WTC11 (cell line): ENCODE data around the gene AGBL5. TPM values are rescaled to one million over a fixed set of nuclear protein-coding genes. Genes with fewer than 3 reads are reported as not detected.

ENCODE experiments used
- ATAC-seq: fragments of 200-7000 bp; cut with Tn5 transposase; 2 replicates; pipeline ENCODE4 v1.10.0; 2021; ENCODE audit warnings: mild to moderate bottlenecking, moderate library complexity
- CTCF ChIA-PET: fragments of 300-600 bp; sonication (Branson Sonifier 250); formaldehyde crosslinking; loops from one replicate; lab custom pipeline; 2021; ENCODE audit warnings: antibody characterized with exemption; lab: Charles Lee
- POLR2A ChIA-PET: fragments of 350-600 bp; sonication (Branson Sonifier 250); formaldehyde crosslinking; loops from one replicate; lab custom pipeline; 2021; ENCODE audit warnings: antibody characterized with exemption; lab: Charles Lee
- DNase-seq: peaks from one replicate; pipeline ENCODE4 v3.0.0; 2021; ENCODE audit warnings: low spot score
- H3K27ac Mint-ChIP-seq: 2 replicates; pipeline ENCODE4 v1.8.0; 2021; ENCODE audit warnings: mixed read lengths
- H3K27me3 Mint-ChIP-seq: 2 replicates; pipeline ENCODE4 v1.8.0; 2021; ENCODE audit warnings: low read depth, mild to moderate bottlenecking, moderate library complexity, mixed read lengths
- H3K36me3 Mint-ChIP-seq: 2 replicates; pipeline ENCODE4 v1.8.0; 2021; ENCODE audit warnings: mixed read lengths
- H3K4me1 Mint-ChIP-seq: 2 replicates; pipeline ENCODE4 v1.8.0; 2022; ENCODE audit warnings: mixed read lengths
- H3K4me3 Mint-ChIP-seq: 2 replicates; pipeline ENCODE4 v1.8.0; 2021; ENCODE audit warnings: mild to moderate bottlenecking, moderate library complexity, mixed read lengths
- H3K9me3 Mint-ChIP-seq: 2 replicates; pipeline ENCODE4 v1.8.0; 2021; ENCODE audit warnings: mixed read lengths
- ATF1 ChIP-seq: sonication (generic); formaldehyde crosslinking; IDR thresholded peaks from 2 replicates; pipeline ENCODE4 v1.8.1; 2023; ENCODE audit warnings: mild to moderate bottlenecking, moderate library complexity, missing genetic modification reagents
- CREM ChIP-seq: sonication (generic); formaldehyde crosslinking; IDR thresholded peaks from 2 replicates; pipeline ENCODE4 v1.8.1; 2022; ENCODE audit warnings: mild to moderate bottlenecking, missing genetic modification reagents, moderate library complexity
- CTCF ChIP-seq: fragments of 200-600 bp; IDR thresholded peaks from 2 replicates; pipeline ENCODE4 v1.8.0; 2022; ENCODE audit warnings: antibody characterized with exemption
- E2F4 ChIP-seq: sonication (generic); formaldehyde crosslinking; IDR thresholded peaks from 2 replicates; pipeline ENCODE4 v1.8.1; 2022; ENCODE audit warnings: low read depth, mild to moderate bottlenecking, moderate library complexity, missing genetic modification reagents, borderline replicate concordance
- EMX1 ChIP-seq: fragments of 250-450 bp; sonication (Bioruptor Pico); IDR thresholded peaks from 2 replicates; pipeline ENCODE4 v1.8.0; 2021; ENCODE audit warnings: mild to moderate bottlenecking
- FOXK1 ChIP-seq: sonication (generic); formaldehyde crosslinking; IDR thresholded peaks from 2 replicates; pipeline ENCODE4 v1.8.0; 2022; ENCODE audit warnings: mild to moderate bottlenecking, moderate library complexity, missing genetic modification reagents
- GTF2I ChIP-seq: fragments of 250-450 bp; sonication (Bioruptor Pico); conservative IDR thresholded peaks from 2 replicates; pipeline ENCODE4 v1.4.0; 2021; ENCODE audit warnings: mild to moderate bottlenecking
- IRF1 ChIP-seq: sonication (generic); formaldehyde crosslinking; IDR thresholded peaks from 2 replicates; pipeline ENCODE4 v1.8.0; 2023; ENCODE audit warnings: missing genetic modification reagents
- IRF2 ChIP-seq: sonication (generic); formaldehyde crosslinking; IDR thresholded peaks from 2 replicates; pipeline ENCODE4 v1.8.0; 2022; ENCODE audit warnings: low read depth, missing genetic modification reagents, borderline replicate concordance
- JAZF1 ChIP-seq: fragments of 250-450 bp; sonication (Bioruptor Pico); IDR thresholded peaks from 2 replicates; pipeline ENCODE4 v1.9.0; 2021; ENCODE audit warnings: moderate library complexity, mild to moderate bottlenecking, inconsistent platforms
- MYBL2 ChIP-seq: sonication (generic); formaldehyde crosslinking; IDR thresholded peaks from 2 replicates; pipeline ENCODE4 v1.8.1; 2023; ENCODE audit warnings: mild to moderate bottlenecking, moderate library complexity, missing genetic modification reagents
- NR2C2 ChIP-seq: sonication (generic); formaldehyde crosslinking; IDR thresholded peaks from 2 replicates; pipeline ENCODE4 v1.8.0; 2022; ENCODE audit warnings: mild to moderate bottlenecking, missing genetic modification reagents
- NR3C1 ChIP-seq: sonication (generic); formaldehyde crosslinking; conservative IDR thresholded peaks from 2 replicates; pipeline ENCODE4 v1.8.1; 2023; ENCODE audit warnings: low read depth, mild to moderate bottlenecking, missing genetic modification reagents
- RORB ChIP-seq: fragments of 250-450 bp; sonication (Bioruptor Pico); IDR thresholded peaks from 2 replicates; pipeline ENCODE4 v1.9.0; 2021; ENCODE audit warnings: mild to moderate bottlenecking
- SMAD4 ChIP-seq: sonication (generic); formaldehyde crosslinking; IDR thresholded peaks from 2 replicates; pipeline ENCODE4 v1.8.0; 2022; ENCODE audit warnings: mild to moderate bottlenecking, missing genetic modification reagents
- TP53 ChIP-seq: sonication (generic); formaldehyde crosslinking; IDR thresholded peaks from 2 replicates; pipeline ENCODE4 v1.8.1; 2023; ENCODE audit warnings: mild to moderate bottlenecking, missing genetic modification reagents
- USF1 ChIP-seq: sonication (generic); formaldehyde crosslinking; IDR thresholded peaks from 2 replicates; pipeline ENCODE4 v1.8.0; 2022; ENCODE audit warnings: mild to moderate bottlenecking, missing genetic modification reagents
- ZNF232 ChIP-seq: sonication (generic); formaldehyde crosslinking; IDR thresholded peaks from 2 replicates; pipeline ENCODE4 v1.8.0; 2022; ENCODE audit warnings: mild to moderate bottlenecking, missing genetic modification reagents
- ZSCAN18 ChIP-seq: fragments of 250-450 bp; sonication (Bioruptor Pico); IDR thresholded peaks from 2 replicates; pipeline ENCODE4 v2.1.2; 2022; ENCODE audit warnings: mild to moderate bottlenecking, moderate library complexity
- total RNA-seq: library from RNA; stranded (reverse); gene quantifications from 3 replicates; pipeline ENCODE4 v1.2.3, GENCODE V29; 2021
- TF ChIP-seq, protein P1 (sequence below): sonication (generic); formaldehyde crosslinking; IDR thresholded peaks from 2 replicates; pipeline ENCODE4 v1.8.0; 2023; ENCODE audit warnings: mild to moderate bottlenecking, missing genetic modification reagents
- TF ChIP-seq, protein P2 (sequence below): sonication (generic); formaldehyde crosslinking; IDR thresholded peaks from 2 replicates; pipeline ENCODE4 v1.8.1; 2023; ENCODE audit warnings: mild to moderate bottlenecking, missing genetic modification reagents, moderate library complexity

The AGBL5 gene
- total RNA-seq, 1 experiment from 2014 or later = 43.0 TPM

DNA sequence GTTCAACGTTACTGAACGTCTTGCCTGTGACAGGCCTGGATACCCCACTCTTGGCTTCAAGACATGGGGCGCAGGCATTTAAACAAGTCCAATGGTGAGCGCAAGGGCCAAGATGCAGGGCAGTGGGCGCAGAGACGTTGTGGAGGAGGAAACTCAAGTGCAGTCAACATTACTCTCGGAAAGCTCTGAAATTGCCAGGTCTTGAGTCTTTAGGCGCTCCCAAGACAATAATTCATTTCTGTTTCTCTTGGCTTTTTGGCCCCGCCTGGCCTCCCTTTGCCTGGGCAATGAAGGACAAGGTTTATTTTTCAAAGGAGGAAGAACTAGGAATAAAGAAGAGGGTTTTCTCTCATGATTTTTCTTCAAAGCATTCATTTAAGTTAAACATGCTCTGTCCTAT, 32.0 kb upstream of the AGBL5 start:
- ATAC-seq (no peak), DNase-seq (no peak)
- ChIA-PET CTCF (interaction anchor here (0.5 to 6.9 kb wide), 4 partner anchors 37 to 260 kb away, joined by 3 to 596 read pairs (median 79); partner anchors contain the start of genes DPYSL5 and MAPRE3), POLR2A (no interaction called here)
- Mint-ChIP-seq H3K9me3 (no peaks in the 10 kb centered on the region), H3K36me3 (no peaks in the 10 kb centered on the region; the same call in 1 of the 2 replicates), H3K4me3 (no peak overlapping the region), H3K27ac (no peak overlapping the region), H3K27me3 (no peaks in the 10 kb centered on the region), H3K4me1 (peaks cover 15% of the 10 kb centered on the region)
- TF ChIP-seq IRF2 (CRISPR knock-in tag) (no peak), CTCF (no peak), SMAD4 (CRISPR knock-in tag) (no peak), FOXK1 (CRISPR knock-in tag) (no peak), JAZF1 (CRISPR knock-in tag) (no peak), EMX1 (CRISPR knock-in tag) (no peak)
- TF ChIP-seq, protein P1, sequence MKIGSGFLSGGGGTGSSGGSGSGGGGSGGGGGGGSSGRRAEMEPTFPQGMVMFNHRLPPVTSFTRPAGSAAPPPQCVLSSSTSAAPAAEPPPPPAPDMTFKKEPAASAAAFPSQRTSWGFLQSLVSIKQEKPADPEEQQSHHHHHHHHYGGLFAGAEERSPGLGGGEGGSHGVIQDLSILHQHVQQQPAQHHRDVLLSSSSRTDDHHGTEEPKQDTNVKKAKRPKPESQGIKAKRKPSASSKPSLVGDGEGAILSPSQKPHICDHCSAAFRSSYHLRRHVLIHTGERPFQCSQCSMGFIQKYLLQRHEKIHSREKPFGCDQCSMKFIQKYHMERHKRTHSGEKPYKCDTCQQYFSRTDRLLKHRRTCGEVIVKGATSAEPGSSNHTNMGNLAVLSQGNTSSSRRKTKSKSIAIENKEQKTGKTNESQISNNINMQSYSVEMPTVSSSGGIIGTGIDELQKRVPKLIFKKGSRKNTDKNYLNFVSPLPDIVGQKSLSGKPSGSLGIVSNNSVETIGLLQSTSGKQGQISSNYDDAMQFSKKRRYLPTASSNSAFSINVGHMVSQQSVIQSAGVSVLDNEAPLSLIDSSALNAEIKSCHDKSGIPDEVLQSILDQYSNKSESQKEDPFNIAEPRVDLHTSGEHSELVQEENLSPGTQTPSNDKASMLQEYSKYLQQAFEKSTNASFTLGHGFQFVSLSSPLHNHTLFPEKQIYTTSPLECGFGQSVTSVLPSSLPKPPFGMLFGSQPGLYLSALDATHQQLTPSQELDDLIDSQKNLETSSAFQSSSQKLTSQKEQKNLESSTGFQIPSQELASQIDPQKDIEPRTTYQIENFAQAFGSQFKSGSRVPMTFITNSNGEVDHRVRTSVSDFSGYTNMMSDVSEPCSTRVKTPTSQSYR = no peak

- Mint-ChIP-seq H3K9me3 (no peaks in the 10 kb centered on the region), H3K36me3 (no peaks in the 10 kb centered on the region), H3K27ac (no peak overlapping the region), H3K27me3 (no peaks in the 10 kb centered on the region), H3K4me3 (no peak overlapping the region), H3K4me1 (peaks cover 15% of the 10 kb centered on the region)
- DNase-seq (no peak), ATAC-seq (no peak)
- POLR2A ChIA-PET = no interaction called here
- no peak for TF ChIP-seq USF1 (CRISPR knock-in tag)
- no peak for TF ChIP-seq ZSCAN18 (CRISPR knock-in tag)
- TF ChIP-seq ZNF232 = no peak
- no peak for TF ChIP-seq RORB (CRISPR knock-in tag)
- TF ChIP-seq GTF2I (CRISPR knock-in tag) = no peak
- no peak for TF ChIP-seq MYBL2 (CRISPR knock-in tag)
- no peak for TF ChIP-seq ATF1 (CRISPR knock-in tag)
- no peak for TF ChIP-seq NR2C2
- no peak for TF ChIP-seq NR3C1 (CRISPR knock-in tag)
- TF ChIP-seq CREM (CRISPR knock-in tag) = no peak
- no peak for TF ChIP-seq IRF1 (CRISPR knock-in tag)
- TF ChIP-seq TP53 (CRISPR knock-in tag) = no peak
- TF ChIP-seq, protein P2, sequence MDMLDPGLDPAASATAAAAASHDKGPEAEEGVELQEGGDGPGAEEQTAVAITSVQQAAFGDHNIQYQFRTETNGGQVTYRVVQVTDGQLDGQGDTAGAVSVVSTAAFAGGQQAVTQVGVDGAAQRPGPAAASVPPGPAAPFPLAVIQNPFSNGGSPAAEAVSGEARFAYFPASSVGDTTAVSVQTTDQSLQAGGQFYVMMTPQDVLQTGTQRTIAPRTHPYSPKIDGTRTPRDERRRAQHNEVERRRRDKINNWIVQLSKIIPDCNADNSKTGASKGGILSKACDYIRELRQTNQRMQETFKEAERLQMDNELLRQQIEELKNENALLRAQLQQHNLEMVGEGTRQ = no peak
- no peak for TF ChIP-seq E2F4 (CRISPR knock-in tag)
- CTCF ChIA-PET = interaction anchor here (1.4 to 6.9 kb wide), 2 partner anchors 38 to 58 kb away, joined by 3 to 596 read pairs; partner anchors contain the start of gene MAPRE3
Measured at GRCh38 chr2:27019931-27020855, 31.3 kb upstream of the AGBL5 start.
